ENCODE measurements around the gene RIMS3.
"Not testable (repeated sequence)": the region's sequence is repeated elsewhere in the genome, so short reads cannot be mapped to it uniquely, and the experiment has no call there.

RIMS3 gene

DNA sequence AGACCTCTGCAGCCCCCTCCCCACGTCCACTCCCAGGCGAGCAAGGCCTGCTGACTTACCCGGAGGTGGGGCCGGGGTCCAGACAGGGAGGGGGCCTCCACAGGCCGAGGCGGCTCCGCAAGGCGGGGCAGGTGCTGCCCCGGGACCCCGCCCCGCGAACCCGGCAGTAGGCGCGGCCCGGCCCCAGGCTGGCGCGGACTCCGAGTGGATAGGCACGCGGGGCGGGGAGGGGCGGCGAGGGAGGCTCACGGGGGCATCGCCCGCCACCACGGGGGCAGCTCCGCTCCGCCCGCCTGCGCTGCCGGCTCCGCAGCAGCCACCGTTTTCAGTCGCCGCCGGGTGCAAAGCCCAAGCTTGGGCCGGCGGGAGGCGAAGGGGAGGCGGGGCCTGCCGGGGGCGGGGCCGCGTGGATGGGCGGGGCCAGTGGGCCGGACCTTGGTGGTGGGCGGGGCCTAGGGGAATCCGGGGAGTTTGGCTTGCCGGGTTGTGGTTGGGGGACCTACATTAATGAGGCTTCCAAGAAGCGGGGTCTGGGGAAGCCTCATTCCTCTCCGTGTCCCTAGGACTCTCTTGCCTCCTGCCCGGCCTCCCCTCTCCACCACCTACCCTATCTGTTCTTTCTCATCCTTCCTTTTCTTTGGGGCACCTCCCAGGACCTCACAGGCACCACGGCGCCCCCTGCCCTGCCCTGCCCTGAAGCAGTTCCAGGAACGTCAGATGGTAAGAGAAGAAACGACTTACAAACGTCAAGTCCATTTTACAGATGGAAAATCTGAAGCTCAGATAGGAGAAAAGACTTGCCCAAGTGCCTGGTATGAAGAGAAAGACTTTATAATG, at the start of gene RIMS3:
Gene RIMS3 (minus strand): TSS at position 348 of the 837 bp plus-strand sequence. CDS start 23,757 bp downstream, outside the sequence.
- DNase-seq, result peak in 52 of 56 donors; percentile 27 to 86 (median 65)

DNA sequence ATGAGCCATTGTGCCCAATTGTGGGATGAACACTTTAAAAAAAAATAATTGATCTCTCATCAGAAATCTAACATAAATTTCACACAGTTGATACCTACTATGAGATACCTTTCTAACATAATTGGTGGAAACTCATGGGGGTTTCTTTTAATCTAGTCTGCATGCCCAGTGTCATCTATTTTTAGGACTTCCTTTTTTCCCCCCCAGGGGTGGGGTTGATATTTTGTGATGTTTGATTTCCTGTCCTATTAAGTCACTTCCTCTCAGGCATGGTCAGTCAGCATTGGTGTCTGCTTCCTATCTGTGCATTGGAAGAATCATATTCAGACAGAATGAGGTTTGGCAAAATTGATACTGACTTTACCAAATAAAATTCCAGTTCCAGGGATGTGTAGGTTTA, 47.5 kb upstream of the RIMS3 start:
- no peak for DNase-seq

DNA sequence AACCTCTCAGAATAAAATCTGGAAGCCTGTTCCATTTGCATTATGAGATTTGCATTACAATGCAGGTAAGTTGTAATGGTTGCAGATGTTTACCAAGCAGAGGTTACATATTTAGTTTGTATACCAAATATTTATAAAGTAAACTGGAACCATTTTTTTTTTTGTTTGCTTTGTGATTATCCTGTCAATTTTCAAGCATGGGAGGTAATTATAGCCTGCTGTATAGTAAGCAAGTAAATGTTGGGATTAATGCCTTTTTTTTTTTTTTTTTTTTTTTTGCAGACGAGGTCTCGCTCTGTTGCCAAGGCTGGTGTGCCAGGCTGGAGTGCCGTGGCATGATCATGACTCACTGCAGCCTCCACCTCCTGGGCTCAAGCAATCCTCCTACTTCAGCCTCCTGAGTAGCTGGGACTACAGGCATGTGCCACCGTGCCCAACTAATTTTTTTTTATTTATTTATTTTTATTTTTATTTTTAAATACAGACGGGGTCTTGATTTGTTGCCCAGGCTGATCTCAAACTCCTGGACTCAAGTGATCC, 47.0 kb upstream of the RIMS3 start:
- DNase-seq, result no peak

DNA sequence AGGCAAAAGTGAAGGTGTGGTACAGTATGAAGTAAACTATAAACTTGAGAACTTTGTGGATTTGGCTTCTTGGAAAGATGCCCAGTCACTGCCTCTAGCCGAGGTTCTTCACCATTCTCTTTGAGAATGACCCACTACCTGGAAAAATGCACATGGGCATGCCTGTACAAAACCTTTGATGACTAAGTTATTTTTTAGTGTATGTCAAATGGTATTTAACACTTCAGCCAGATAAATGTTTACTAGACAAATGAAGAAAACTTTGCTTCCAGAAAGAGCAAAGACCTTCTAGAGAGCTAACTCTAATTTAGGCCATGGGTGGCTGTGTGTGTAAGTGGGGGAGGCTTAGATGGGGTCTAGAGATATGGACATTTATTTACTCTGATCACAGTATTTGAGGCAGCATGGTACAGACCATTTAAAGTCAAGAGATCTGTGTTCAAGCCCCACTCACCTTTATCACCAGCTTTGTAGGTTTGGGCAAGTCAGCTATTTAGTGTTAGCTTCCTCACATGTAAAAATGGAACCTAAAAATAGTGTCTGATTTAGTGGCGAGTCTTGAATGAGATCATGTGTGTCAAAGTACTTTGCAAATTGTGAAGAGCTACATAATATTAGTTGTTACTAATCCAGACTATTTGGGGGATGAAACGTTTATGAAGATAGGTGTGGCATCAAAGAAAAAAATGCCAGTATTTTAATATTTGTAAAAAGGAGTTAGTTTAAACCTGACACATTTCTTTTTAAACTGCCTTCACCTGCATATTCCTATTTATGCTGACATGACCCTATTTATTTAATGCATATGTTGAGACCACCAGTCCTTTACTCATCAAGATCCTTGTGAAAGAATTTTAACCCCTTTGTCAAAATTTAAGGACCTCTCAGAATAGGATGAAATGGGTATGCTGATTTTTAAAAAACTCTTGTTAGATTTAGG, 46.3 kb upstream of the RIMS3 start:
- DNase-seq, result no peak

DNA sequence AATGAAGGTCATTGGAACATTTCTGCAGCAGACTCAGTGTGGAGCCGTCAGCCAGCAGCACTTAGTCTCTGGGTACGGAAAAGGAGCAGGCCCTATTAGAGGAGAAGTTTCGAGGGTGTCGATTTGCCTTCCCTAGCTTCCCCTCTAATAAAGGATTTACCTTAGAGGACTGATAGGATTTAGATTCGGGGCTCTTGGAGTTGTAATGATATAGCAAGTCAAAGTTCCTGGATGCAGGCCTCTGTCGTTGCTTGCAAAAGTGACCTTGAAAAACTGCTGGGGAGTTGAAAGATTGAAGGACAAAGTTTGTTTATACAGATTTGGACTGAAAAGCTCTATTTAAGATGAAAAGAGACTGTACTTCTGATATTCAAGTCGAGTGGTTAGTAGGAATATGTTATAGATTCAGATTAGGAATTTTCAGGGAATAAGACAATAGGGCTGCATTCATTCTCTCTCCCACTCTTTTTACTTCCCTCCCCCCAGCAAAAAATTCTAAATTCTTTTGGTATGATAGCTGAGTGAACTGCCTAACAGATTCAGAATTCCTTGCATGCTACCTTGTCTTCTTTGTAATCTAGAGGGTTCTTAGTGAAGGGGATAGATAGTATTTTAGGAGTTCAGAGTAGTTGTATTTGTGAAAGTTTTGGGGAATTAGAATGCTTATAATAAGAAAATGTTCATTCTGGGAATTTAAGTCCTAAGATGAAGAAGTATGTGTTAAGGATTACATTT, 45.3 kb upstream of the RIMS3 start:
- peak in 9 of 56 donors; percentile 1 to 14 (median 5) for DNase-seq

DNA sequence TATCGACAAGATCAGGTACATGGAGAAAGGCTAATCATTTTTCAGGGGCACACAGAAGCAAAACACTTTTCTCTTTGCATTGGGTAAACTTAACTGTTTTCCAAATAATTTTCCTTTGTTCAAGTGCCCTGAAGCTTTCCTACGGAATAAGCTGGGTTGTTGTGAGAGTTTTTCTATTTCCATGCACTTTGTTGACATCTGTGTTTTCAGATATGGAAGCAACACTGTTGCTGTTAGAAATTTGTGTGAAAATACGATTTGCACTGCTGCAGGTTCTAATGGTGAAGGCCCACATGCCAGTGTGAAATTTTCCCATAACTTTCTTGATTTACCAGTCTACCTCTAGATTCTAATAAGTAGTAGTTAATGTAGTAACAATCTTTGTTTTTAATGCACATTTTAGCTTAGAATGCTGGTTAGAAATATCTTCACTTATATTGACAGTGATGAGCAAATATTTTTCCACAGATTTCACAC, 44.4 kb upstream of the RIMS3 start:
- DNase-seq, result no peak

DNA sequence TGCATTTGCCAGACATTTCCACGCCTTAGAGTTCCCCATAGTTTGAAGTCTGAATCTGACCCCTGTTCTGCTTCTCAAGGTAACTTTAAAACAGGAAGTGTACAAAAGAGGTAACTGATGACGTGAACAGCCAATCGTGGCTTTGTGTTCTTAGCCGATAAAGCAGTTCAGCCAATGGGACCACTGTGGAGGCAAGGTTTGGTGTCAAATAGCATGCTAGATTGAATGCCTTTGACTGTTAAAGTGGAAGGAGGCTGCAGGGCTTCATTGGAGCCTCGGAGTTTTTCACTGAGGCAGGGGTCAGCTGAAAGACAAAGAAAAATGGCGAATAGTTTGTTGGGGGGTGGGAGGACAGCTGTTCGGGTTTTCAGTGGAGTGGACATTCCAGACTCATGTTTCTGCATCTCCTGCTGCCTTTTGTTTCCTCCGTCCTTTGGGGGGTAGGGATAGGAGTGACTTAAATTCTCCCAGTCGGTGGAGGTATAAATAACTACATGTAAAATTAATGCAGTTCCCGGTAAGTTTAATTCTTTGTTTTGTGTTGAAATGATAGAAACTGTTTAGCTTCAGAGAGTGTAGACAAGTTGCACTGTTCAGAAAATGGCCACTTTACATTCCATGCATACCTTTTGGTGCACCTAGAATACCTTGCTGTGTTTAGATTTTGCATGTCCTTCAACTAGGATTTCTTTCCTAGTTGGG, 43.8 kb upstream of the RIMS3 start:
- peak; percentile 11 to 95 (median 73) for DNase-seq

DNA sequence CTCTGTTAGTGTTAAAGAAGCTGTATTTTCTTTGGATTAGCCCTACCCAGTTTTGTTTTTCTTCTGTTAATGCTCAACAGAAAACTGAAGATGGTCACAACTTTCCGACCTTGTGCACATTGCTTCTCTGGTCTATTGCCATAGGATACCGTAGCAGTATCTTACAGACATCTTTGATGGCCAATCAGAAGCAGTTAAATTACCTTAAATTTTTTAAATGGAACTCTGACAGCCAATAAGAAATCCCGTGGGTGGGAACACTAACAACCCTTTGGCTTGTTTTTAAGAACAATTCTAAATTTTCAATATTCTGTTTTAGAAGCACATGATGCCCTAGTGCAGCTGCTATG, 43.2 kb upstream of the RIMS3 start:
- no peak for DNase-seq

DNA sequence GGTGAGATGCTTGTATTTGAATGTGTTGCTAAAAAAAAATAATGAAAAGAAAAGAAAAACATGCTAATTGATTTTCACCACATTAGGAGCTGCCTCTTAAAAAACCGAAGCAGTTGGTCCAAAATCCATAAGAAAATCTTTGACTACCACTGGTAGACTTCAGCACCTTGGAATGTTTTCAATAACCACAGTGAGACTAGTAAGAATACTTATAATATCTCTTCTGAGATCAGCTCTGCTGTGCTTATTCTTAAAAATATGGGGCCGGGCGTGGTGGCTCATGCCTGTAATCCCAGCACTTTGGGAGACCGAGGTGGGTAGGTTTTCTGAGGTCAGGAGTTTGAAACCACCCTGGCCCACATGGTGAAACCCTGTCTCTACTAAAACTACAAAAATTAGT, 41.1 kb upstream of the RIMS3 start:
- no peak for DNase-seq

DNA sequence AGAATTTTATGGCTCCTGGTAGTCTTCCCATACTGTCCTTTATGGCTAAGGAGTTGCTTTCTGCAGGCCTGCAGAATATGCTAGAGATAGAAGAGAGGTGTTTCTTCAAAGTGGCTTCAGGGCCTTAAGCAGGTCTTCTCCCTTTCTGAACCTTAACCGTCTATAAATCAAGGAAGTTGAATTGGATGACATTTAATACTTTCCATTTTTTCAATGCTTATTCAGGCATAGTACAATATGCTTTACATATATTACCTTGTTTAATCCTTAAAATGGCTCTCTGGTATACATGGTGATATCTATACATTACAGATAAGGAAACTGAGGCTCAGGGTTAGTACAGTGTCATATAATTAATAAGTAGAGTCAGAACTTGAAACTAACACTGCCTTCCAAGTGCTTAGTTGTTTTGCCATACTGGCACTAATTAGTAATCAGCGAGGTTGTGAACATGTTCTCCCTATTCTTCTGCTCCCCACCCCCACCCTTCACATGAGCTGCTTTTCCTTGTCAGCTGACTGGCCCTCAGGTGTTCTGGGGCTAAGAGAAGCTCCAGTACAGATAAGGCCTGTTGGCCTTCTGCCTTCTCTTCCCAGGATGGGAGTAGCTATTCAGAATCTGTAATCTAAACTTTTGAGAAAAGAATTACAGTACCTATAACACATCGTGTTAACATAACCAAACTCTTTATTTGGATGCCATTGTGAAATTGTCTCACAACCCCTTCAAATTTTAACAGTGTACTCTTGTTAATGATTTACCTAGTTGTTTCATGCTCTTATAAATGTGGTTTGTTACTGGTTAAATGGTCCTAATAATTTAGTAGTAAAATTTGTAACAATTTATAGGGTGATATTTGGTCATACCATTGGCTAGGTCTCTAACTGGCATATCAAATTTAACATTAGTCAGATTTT, 39.6 kb upstream of the RIMS3 start:
- DNase-seq, result no peak

DNA sequence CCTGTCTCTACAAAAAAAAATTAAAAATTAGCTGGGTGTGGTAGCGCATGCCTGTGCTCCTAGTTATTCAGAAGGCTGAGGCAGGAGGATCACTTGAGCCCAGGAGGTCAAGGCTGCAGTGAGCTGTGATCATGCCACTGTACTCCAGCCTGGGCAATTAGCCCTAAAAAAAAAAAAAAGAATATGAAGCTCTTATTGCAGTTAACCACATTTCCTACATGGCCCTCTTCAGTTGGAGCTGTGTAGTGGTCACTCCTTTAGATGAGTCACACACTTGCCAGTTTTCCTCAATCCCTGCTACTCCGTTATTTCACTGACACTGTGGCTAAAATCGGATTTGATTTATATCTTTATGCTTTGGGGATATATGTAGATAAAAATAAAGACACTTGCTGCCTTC, 37.8 kb upstream of the RIMS3 start:
- DNase-seq, result no peak

DNA sequence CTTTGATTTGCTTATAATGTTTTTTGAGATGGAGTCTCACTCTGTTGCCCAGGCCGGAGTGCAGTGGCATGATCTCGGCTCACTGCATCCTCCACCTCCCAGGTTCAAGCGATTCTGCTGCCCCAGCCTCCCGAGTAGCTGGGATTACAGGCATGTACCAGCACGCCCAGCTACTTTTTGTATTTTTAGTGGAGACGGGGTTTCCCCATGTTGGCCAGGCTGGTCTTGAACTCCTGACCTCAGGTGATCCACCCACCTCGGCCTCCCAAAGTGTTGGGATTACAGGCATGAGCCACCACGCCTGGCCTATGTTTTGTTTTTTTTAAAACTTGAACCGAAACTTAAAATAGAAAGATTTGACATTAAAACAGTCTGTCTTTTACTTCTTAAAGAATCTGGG, 37.3 kb upstream of the RIMS3 start:
- DNase-seq, result not testable (repeated sequence)

DNA sequence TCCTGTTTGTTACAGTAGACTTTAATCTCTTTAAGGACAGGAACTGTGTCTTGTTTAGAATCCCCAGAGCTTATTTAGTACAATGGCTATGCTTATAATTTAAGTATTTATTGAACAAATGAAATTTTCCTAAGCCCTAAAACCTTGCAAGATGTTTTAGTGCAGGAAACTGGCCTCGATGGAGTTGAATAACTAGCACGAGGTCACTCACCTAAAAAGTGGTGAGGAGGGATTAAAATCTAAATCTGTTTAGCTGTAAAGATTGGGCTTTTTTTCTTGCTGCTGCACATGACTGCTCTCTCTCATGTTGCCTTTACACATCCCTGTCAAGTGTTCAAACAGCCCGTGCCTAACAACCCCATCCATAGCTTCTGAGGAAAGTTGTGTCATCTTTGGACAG, 36.2 kb upstream of the RIMS3 start:
- no peak for DNase-seq

DNA sequence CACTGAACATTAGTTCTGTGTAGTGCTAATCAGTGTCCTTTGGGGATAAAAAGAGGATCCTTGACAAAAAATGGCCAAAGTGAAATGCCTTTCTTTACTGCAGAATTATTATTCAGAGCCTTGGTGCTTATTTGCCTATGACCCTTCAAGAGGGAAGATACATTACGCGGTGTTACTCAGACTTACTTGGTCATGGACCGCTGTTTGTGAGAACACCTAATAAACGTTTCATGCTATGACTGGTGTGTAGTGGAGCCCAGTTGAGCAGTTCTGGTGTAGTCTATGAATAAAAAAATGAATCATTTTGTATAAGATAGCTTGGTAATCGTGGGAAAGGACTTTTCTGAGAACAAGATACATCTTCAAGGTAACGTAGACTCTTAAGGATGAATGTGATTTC, 34.3 kb upstream of the RIMS3 start:
- DNase-seq, result no peak

DNA sequence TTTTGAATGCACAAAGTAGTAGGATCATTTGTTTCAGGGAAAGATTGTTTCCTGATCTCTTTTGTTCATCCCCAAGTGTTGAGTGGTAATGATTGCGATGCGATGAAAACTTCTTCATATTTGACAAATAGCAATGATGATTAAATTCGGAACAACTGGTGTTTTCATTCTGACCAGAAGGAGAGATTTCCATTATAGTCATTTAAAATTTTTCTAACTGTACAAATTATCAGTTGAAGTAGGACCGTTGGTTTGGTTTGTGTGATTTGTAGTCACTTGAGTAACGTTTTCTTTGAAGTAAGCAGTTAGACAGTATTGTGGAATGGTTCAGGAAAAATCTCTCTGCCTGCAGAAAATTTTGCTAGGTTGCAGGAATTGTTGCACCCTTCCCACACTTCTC, 32.0 kb upstream of the RIMS3 start:
- DNase-seq, result no peak

DNA sequence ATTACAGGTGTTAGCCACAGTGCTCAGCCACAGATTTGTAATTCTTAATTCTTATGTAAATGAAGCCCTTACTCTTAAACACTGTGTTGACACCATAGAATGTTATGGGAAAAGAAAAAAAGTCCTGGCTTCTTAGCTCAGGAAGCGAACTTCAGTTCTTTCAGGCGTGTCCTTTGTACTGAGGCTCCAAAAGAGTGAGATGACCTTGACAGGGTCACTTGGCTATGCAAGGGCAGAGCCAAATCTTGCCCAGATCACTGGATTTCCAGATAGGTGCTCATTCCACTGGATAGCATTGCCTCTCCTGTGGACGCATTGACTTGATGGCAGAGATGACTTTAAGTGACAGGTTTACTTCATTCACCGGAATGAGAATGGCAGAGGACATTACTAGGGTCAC, 30.8 kb upstream of the RIMS3 start:
- no peak for DNase-seq

DNA sequence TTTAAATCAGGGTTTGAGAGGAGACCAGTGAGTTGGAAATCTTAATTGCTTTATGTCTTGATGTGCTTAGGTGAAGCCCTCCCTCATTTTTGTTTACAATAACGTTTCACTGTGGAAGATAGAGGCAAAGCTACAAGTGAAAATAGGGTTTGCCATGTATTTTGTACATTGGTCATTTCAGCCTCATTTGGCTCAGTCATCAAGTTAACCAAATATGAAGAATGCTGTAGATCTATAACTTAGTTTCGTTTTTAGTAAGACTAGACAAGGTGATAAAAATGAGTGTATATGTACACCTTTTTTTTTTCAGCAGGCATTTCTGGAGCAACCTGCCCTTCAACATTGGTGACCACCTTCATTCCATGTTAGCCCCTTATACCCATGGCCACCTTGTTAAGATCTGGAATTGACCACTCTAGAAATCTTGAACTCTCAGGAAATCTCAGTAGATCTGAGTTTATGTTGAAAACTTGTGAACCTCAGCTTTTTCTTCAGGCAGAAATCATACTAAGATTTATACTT, 28.9 kb upstream of the RIMS3 start:
- no peak for DNase-seq

DNA sequence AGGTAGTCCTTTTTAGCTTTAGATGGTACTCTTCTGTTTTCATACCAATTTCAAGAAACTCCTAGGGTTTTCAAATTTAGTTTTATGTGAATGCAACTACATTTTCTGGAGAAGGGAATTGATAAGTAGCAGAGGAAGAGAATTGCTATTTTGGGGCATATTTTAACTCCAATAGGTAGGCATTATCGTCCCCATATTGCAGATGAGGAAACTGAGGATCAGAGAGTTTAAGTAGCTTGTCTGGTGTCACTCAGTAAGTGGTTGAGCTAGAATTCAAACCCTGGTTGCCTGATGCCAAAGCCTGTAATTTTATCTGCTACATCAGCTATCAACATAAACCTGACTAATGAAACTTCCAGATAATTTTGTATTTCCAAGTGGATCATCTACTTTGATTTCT, 27.9 kb upstream of the RIMS3 start:
- no peak for DNase-seq

DNA sequence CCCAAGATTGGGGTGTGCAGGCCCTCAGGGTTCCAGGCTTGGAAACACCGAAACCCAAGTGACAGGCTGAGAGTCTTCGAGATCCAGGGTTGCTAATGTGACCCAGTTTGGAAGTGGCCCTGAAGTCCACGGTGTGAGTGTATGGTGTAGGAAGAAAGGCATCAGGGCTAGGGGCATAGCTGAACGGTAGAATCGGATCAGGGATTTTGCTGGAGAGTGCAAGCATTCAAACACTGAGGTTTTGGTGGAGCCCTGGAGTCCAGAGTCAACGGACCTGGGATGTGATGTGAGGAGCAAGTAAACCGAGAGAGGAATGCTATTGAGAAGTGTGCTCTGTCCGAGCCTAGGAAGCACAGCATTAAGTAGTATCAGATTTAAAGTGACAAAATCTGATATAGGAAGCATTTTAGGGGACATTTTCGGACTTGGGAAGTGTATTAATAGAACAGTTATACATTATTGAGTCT, 27.0 kb upstream of the RIMS3 start:
- DNase-seq, result peak in 14 of 56 donors; percentile 42 to 80 (median 67)
